ENCODE results near the gene ASGR1.
"Not testable (repeated sequence)": the region's sequence is repeated elsewhere in the genome, so short reads cannot be mapped to it uniquely, and the experiment has no call there.

Gene ASGR1

DNA sequence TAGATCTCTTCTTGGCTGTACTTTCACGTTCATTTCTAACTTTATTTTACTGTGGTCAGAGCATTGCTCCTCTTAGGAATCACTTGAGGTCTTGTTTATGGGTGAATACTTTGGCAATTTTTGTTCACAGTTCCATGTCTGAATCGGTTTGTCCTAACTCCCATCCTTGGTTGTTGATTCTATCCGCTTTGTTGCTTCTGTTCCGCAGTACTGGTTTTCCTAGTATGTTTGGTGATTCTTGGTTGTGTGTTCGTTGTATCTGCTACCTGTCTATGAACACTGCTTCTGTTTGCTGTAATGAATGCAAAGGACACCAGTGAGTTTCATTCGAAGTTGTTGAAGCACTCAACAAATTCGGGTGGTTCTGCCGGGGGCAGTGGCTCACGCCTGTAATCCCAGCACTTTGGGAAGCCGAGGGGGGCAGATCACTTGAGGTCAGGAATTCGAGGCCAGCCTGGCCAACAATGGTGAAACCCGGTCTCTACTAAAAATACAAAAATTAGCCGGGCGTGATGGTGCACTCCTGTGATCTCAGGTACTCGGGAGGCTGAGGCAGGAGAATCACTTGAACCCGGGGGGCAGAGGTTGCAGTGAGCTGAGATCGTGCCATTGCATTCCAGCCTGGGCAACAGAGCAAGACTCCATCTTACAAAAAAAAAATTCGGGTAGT lies 6.5 kb downstream of the ASGR1 start:
- peaks cover 14% of the 10 kb centered on the region for H3K4me1 ChIP-seq (ENCODE audit: control insufficient read depth, insufficient read depth, low read length)
- not testable (repeated sequence) for H3K9ac ChIP-seq (ENCODE audit: low read length); H3K36me3 ChIP-seq (ENCODE audit: control insufficient read depth, insufficient read depth, low read length, severe bottlenecking); DNase-seq (ENCODE audit: low read depth); H3K4me3 ChIP-seq (ENCODE audit: low read length); H3K9me3 ChIP-seq (ENCODE audit: control insufficient read depth, low read length)
- peaks cover 23% of the 10 kb centered on the region for H3K27me3 ChIP-seq (replicated peaks; ENCODE audit: control insufficient read depth, insufficient read depth, low read length)

DNA sequence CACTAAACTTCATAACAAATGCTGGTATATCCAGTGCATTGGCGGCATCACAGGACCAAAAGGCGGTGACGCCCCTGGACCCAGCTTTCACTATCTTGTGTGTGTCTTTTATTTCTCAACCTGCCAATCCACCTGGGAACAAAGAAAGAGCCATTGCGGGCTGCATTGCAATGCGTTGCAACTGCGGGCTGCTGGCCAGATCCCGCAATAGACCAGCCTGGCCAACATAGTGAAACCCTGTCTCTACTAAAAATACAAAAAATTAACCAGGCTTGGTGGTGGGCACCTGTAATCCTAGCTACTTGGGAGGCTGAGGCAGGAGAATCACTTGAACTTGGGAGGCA lies 9.6 kb downstream of the ASGR1 start:
- not testable (repeated sequence) for H3K36me3 ChIP-seq (ENCODE audit: control insufficient read depth, insufficient read depth, low read length, severe bottlenecking); H3K4me3 ChIP-seq (ENCODE audit: low read length); H3K27me3 ChIP-seq (replicated peaks; ENCODE audit: control insufficient read depth, insufficient read depth, low read length); H3K9me3 ChIP-seq (ENCODE audit: control insufficient read depth, low read length); H3K9ac ChIP-seq (ENCODE audit: low read length); DNase-seq (ENCODE audit: low read depth); H3K4me1 ChIP-seq (ENCODE audit: control insufficient read depth, insufficient read depth, low read length)

DNA sequence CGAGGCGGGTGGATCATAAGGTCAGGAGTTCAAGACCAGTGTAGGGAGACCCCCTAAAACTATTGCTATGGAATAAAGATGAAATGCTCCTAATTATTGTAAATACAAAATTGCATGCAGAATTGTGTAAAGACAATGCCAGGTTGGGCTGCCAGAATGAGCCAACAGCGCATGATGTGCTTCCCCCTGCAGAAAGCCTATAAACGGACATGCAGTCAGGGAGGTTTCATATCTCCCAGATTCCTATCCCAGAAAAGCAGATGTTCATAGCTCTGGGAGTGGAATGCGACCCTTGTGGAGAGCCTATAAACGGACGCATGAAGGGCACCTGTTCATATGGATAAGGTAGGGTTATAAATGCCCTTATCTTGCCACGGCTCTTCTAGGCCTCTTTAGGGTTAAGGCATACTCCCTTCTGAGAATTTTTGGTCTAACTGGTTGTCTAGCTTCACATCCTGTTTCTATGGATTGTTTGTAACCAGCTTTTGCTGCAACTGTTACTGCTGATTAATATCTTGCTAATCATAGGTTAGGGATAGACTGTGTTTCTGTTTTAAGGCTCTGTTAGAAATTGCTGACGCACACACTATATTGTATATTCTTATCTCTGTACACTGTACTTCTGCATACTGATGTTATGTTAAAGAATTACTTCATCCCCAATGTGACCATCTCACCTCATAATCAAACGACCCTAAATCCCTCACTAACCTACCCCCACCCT lies 10.2 kb downstream of the ASGR1 start:
- H3K36me3 ChIP-seq (ENCODE audit: control insufficient read depth, insufficient read depth, low read length, severe bottlenecking): not testable (repeated sequence)

DNA sequence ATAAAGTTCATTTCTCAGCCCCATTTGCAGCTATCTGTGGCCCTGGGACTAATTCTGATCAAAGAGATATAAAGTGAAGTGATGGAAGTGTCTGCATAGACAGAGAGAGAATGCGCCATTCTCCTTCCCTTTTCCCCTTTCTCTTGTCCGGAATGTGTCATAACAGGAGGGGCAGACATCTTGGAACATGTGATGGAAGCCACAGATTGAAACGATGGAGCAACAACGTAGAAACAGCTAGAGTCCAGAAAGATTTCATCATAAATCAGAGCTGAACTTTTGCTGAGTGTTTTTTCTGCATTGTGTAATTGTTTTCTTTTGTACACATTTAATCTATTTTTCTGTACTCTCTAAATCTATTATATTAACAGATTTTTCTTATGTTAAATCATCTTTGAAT lies 11.3 kb downstream of the ASGR1 start:
- H3K4me1 ChIP-seq (ENCODE audit: control insufficient read depth, insufficient read depth, low read length): peaks cover 9% of the 10 kb centered on the region
- peak; percentile 74 for DNase-seq (ENCODE audit: low read depth)
- no peaks in the 10 kb centered on the region for H3K36me3 ChIP-seq (ENCODE audit: control insufficient read depth, insufficient read depth, low read length, severe bottlenecking)
- peak overlapping the region; percentile 5 for H3K4me3 ChIP-seq (ENCODE audit: low read length)
- peak overlapping the region; percentile 47 for H3K9ac ChIP-seq (ENCODE audit: low read length)
- no peaks in the 10 kb centered on the region for H3K27me3 ChIP-seq (replicated peaks; ENCODE audit: control insufficient read depth, insufficient read depth, low read length)
- peaks cover 8% of the 10 kb centered on the region for H3K9me3 ChIP-seq (ENCODE audit: control insufficient read depth, low read length)

More for the DNA sequence above, 10.2 kb downstream of the ASGR1 start:
- not testable (repeated sequence) for H3K4me1 ChIP-seq (ENCODE audit: control insufficient read depth, insufficient read depth, low read length); H3K9me3 ChIP-seq (ENCODE audit: control insufficient read depth, low read length); H3K4me3 ChIP-seq (ENCODE audit: low read length); H3K9ac ChIP-seq (ENCODE audit: low read length); DNase-seq (ENCODE audit: low read depth); H3K27me3 ChIP-seq (replicated peaks; ENCODE audit: control insufficient read depth, insufficient read depth, low read length)

DNA sequence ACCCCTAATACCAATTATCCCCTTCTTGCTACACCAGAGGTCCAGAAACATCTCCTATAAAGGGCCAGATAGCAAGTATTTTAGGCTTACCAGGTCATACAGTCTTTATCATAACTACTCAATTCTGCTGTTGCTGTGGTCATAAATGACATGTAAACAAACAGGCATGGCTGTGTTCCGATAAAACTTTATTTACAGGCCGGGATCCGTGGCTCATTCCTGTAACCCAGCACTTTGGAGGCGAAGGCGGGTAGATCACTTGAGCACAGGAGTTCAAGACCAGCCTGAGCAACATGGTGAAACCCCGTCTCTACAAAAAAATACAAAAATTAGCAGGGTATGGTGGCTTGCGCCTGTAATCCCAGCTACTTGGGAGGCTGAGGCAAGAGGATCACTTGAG lies 12.3 kb downstream of the ASGR1 start:
- no peaks in the 10 kb centered on the region for H3K27me3 ChIP-seq (replicated peaks; ENCODE audit: control insufficient read depth, insufficient read depth, low read length)

DNA sequence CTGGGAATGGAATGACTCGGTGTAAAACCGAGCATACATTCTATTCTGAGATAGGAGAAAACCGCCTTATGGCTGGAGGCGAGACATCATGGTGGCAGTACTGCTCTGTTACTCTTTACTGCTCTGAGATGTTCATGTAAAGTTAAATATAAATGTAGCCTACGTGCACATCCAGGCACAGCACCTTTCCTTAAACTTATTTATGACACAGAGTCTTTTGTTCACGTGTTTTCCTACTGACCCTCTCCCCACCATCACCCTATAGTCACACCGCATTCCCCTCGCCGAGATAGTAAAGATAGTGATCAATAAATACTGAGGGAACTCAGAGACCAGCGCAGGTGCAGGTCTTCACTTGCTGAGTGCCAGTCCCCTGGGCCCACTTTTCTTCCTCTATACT lies 19.6 kb downstream of the ASGR1 start:
- not testable (repeated sequence) for H3K36me3 ChIP-seq (ENCODE audit: control insufficient read depth, insufficient read depth, low read length, severe bottlenecking); DNase-seq (ENCODE audit: low read depth); H3K9ac ChIP-seq (ENCODE audit: low read length); H3K4me3 ChIP-seq (ENCODE audit: low read length); H3K9me3 ChIP-seq (ENCODE audit: control insufficient read depth, low read length); H3K4me1 ChIP-seq (ENCODE audit: control insufficient read depth, insufficient read depth, low read length)
- H3K27me3 ChIP-seq (replicated peaks; ENCODE audit: control insufficient read depth, insufficient read depth, low read length): peaks cover 16% of the 10 kb centered on the region

More for the DNA sequence above, 12.3 kb downstream of the ASGR1 start:
- DNase-seq (ENCODE audit: low read depth): no peak
- peaks cover 8% of the 10 kb centered on the region for H3K9me3 ChIP-seq (ENCODE audit: control insufficient read depth, low read length)
- no peaks in the 10 kb centered on the region for H3K36me3 ChIP-seq (ENCODE audit: control insufficient read depth, insufficient read depth, low read length, severe bottlenecking)
- H3K9ac ChIP-seq (ENCODE audit: low read length): no peak overlapping the region
- H3K4me1 ChIP-seq (ENCODE audit: control insufficient read depth, insufficient read depth, low read length): peaks cover 11% of the 10 kb centered on the region
- H3K4me3 ChIP-seq (ENCODE audit: low read length): no peak overlapping the region

DNA sequence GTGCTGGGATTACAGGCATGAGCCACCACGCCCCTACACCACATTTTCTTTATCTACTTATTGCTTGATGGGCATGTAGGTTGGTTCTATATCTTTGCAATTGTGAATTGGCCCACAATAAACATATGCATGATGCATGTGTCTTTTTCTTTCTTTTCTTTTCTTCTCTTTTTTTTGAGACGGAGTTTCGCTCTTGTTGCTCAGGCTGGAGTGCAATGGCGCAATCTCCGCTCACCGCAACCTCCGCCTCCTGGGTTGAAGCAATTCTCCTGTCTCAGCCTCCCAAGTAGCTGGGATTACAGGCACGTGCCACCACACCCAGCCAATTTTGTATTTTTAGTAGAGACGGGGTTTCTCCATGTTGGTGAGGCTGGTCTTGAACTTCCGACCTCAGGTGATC lies 20.7 kb downstream of the ASGR1 start:
- H3K9me3 ChIP-seq (ENCODE audit: control insufficient read depth, low read length); H3K36me3 ChIP-seq (ENCODE audit: control insufficient read depth, insufficient read depth, low read length, severe bottlenecking); DNase-seq (ENCODE audit: low read depth); H3K9ac ChIP-seq (ENCODE audit: low read length); H3K4me1 ChIP-seq (ENCODE audit: control insufficient read depth, insufficient read depth, low read length); H3K4me3 ChIP-seq (ENCODE audit: low read length): not testable (repeated sequence)
- H3K27me3 ChIP-seq (replicated peaks; ENCODE audit: control insufficient read depth, insufficient read depth, low read length): peaks cover 23% of the 10 kb centered on the region

DNA sequence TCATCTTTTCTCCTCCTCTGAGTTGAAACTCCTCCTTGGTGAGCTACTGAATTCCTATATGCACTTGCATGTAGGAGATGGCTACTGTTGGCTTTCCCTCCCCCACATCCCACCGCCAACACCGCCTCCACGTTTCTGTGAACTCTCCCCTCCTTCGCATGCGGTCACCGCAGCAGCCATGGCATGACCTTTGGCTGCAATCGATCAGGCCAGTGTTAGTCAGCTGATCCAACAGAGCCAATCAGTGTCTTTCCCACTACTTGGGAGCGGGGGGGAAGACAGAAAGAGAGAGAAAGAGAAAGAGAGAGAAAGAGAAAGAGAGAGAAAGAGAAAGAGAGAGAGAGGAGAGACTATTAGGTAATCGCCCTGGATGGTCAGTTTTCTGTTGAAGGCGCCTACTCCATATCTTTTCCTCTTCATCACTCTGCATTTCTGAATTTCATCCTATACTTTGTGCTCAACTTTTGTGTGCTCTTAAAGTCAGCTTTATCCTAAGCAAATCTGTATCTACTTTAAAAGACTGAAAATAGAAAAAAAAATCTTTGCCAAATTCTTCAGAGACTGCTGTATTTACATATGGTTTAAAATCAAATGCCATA lies 22.7 kb downstream of the ASGR1 start:
- Histone ChIP-seq H3K9me3 (ENCODE audit: control insufficient read depth, low read length) (no peaks in the 10 kb centered on the region), H3K9ac (ENCODE audit: low read length) (no peak overlapping the region), H3K4me1 (ENCODE audit: control insufficient read depth, insufficient read depth, low read length) (peaks cover 3% of the 10 kb centered on the region), H3K4me3 (ENCODE audit: low read length) (no peak overlapping the region), H3K36me3 (ENCODE audit: control insufficient read depth, insufficient read depth, low read length, severe bottlenecking) (no peaks in the 10 kb centered on the region), H3K27me3 (replicated peaks; ENCODE audit: control insufficient read depth, insufficient read depth, low read length) (peaks cover 30% of the 10 kb centered on the region)
- DNase-seq (ENCODE audit: low read depth): no peak

DNA sequence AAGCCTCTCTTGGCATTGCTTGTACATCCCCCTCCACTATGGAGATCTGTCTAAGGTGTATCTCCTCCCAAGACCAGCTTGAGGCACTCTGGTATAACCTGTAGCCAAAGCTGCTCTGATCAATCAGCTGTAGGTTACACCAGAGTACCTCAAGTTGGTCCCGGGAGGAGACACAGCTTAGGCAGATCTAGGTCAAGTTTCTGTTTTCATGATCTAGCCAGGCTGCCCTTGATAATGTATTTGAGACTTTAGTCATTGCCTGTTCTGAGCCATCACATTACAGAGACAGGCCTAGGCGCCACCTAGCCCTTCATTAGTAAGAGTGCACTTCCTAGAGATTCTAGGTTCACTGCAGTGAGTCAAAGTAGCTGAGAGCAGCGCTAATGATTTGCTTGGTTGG lies 31.4 kb downstream of the ASGR1 start:
- H3K4me3 ChIP-seq (ENCODE audit: low read length): no peak overlapping the region
- no peak for DNase-seq (ENCODE audit: low read depth)
- H3K36me3 ChIP-seq (ENCODE audit: control insufficient read depth, insufficient read depth, low read length, severe bottlenecking): no peaks in the 10 kb centered on the region
- H3K27me3 ChIP-seq (replicated peaks; ENCODE audit: control insufficient read depth, insufficient read depth, low read length): peaks cover 47% of the 10 kb centered on the region
- no peaks in the 10 kb centered on the region for H3K4me1 ChIP-seq (ENCODE audit: control insufficient read depth, insufficient read depth, low read length)
- no peaks in the 10 kb centered on the region for H3K9me3 ChIP-seq (ENCODE audit: control insufficient read depth, low read length)
- H3K9ac ChIP-seq (ENCODE audit: low read length): no peak overlapping the region

DNA sequence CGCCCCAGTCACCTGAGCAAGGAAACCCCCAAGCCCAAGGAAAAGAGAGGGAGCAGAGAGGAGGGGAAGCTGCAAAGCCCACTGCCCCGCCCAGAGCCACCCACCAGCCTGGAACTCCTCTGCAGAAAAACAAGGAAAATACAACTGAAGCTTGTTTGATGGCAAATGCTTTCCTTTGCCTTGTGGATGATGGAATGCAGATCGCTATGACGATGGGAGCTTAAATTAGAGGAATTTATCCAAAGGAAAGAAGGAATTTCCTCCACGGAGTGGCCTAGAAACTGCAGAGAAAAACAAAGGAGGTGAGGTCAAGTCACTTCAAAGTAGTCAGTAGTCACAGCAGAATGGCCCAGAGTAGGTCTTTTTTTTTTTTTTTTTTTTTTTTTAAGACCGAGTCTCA lies 33.1 kb downstream of the ASGR1 start:
- no peak for DNase-seq (ENCODE audit: low read depth)
- H3K4me3 ChIP-seq (ENCODE audit: low read length): no peak overlapping the region
- H3K27me3 ChIP-seq (replicated peaks; ENCODE audit: control insufficient read depth, insufficient read depth, low read length): peaks cover 47% of the 10 kb centered on the region
- H3K9me3 ChIP-seq (ENCODE audit: control insufficient read depth, low read length): no peaks in the 10 kb centered on the region
- H3K4me1 ChIP-seq (ENCODE audit: control insufficient read depth, insufficient read depth, low read length): no peaks in the 10 kb centered on the region
- no peaks in the 10 kb centered on the region for H3K36me3 ChIP-seq (ENCODE audit: control insufficient read depth, insufficient read depth, low read length, severe bottlenecking)
- no peak overlapping the region for H3K9ac ChIP-seq (ENCODE audit: low read length)

DNA sequence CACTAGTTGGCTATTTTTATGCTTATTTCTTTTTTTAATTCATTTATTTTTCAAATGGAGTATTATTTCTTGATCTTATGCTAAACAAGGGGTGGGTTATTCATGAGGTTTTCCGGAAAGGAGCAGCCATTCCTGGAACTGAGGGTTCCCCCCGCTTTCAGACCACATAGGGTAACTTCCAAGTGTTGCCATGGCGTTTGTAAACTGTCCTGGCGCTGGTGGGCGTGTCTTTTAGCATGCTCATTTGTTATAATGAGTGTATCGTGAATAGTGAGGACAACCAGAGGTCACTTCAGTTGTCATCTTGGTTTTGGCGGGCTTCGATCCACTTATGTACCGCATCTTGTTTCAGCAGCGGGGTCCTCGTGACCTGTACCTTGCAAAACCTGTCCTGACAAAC lies 35.0 kb downstream of the ASGR1 start:
- Histone ChIP-seq H3K4me3 (ENCODE audit: low read length) (no peak overlapping the region), H3K27me3 (replicated peaks; ENCODE audit: control insufficient read depth, insufficient read depth, low read length) (peaks cover 61% of the 10 kb centered on the region), H3K9me3 (ENCODE audit: control insufficient read depth, low read length) (no peaks in the 10 kb centered on the region), H3K9ac (ENCODE audit: low read length) (no peak overlapping the region), H3K4me1 (ENCODE audit: control insufficient read depth, insufficient read depth, low read length) (no peaks in the 10 kb centered on the region), H3K36me3 (ENCODE audit: control insufficient read depth, insufficient read depth, low read length, severe bottlenecking) (no peaks in the 10 kb centered on the region)
- DNase-seq (ENCODE audit: low read depth): no peak

Measured in adipocyte (in vitro differentiated cells).